Retinal pigment epithelial cell (primary cell): ENCODE results near the gene LAMC3.

Source experiments
- DNase-seq: peaks from one replicate; pipeline ENCODE4 v3.0.0-alpha.2; 2010; ENCODE audit warnings: low read depth
- H3K4me3 ChIP-seq: 2 replicates; pipeline ENCODE4 v1.5.1; 2011; ENCODE audit warnings: mild to moderate bottlenecking, low read length, control low read depth, moderate library complexity
- TF ChIP-seq, protein P1 (sequence below): conservative IDR thresholded peaks from 2 replicates; pipeline ENCODE4 v1.5.1; 2011; ENCODE audit warnings: low read depth, low read length, control low read depth, inconsistent platforms

The LAMC3 gene

GRCh38 chr9:131008909-131009618 lies at the start of gene LAMC3:
Gene LAMC3, plus strand, starts transcription at chr9:131009174. Its CDS starts 41 bp downstream, at chr9:131009215.
- TF ChIP-seq, protein P1, sequence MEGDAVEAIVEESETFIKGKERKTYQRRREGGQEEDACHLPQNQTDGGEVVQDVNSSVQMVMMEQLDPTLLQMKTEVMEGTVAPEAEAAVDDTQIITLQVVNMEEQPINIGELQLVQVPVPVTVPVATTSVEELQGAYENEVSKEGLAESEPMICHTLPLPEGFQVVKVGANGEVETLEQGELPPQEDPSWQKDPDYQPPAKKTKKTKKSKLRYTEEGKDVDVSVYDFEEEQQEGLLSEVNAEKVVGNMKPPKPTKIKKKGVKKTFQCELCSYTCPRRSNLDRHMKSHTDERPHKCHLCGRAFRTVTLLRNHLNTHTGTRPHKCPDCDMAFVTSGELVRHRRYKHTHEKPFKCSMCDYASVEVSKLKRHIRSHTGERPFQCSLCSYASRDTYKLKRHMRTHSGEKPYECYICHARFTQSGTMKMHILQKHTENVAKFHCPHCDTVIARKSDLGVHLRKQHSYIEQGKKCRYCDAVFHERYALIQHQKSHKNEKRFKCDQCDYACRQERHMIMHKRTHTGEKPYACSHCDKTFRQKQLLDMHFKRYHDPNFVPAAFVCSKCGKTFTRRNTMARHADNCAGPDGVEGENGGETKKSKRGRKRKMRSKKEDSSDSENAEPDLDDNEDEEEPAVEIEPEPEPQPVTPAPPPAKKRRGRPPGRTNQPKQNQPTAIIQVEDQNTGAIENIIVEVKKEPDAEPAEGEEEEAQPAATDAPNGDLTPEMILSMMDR, result peak; percentile 35
- DNase-seq, result no peak
- H3K4me3 ChIP-seq, result no peak within 1 kb of the TSS

DNA sequence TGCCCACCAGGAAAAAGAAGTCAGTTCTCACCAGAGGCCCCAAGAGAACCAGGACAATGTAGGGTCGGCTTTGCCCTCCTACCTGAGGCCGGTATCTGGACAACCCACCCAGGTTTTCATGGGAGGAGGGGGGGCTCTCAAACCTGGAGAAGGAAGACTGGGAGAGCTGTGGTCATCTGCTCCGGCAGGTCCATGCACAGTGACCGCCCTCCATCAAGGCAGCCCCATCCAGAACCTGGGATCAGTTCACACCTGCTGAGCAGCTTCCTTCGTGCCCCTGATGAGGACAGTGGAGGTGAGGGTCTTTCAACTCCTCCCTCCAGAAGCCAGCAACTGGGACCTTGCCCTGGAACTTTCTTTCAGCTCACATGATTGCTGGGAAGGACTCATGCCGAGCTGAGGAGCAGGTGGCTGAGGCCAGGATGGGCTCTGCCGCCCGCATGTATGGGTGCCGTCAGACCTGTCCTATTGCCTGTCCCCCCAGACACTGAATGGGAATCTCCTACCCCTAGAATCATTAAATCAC lies 49.1 kb upstream of the LAMC3 start:
- no peak overlapping the region for H3K4me3 ChIP-seq
- no peak for DNase-seq
- TF ChIP-seq, protein P1, result no peak

- H3K4me3 ChIP-seq, result no peak overlapping the region
- no peak for DNase-seq
- TF ChIP-seq, protein P1, result no peak
Measured at GRCh38 chr9:130960522-130961378, 48.2 kb upstream of the LAMC3 start.

DNA sequence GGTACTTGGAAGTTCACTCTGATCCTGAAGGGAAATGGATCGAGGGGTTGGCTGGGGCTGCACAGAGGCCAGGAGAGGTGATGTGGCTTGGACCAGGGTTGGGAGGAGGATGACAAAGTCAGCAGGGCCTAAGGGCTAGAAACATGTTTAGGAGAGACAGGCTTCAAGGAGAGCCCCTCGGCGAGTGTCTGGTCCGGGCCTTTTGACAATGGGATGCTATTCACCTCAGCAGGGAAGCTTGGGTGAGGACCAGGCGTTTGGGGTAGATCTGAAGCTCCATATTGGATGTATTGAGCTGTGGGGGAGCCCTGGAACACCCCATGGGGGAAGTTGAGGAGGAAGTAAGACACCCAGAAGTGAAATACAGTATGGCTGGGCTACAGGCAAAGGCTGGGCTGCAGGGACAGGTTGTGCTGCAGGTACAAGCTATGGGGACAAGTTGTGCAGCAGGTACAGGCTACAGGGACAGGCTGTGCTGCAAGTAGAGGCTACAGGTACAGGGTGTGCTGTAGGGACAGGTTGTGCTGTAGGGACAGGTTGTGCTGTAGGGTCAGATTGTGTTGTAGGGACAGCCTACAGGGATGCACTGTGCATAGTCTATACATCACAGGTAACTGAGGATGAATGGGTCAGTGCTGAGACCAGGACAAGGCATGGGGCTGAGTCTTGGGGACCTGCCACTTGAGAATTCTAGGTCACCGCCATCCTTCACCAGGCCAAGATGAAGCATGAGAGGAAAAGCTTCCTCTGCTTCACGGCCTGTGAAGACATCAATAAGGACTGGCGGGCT lies 47.3 kb upstream of the LAMC3 start:
- TF ChIP-seq, protein P1, result no peak
- no peak for DNase-seq
- H3K4me3 ChIP-seq, result no peak overlapping the region

- H3K4me3 ChIP-seq, result no peak overlapping the region
- peak; percentile 84 for DNase-seq
- TF ChIP-seq, protein P1, result no peak
Measured at GRCh38 chr9:130962418-130963316, 46.3 kb upstream of the LAMC3 start.

DNA sequence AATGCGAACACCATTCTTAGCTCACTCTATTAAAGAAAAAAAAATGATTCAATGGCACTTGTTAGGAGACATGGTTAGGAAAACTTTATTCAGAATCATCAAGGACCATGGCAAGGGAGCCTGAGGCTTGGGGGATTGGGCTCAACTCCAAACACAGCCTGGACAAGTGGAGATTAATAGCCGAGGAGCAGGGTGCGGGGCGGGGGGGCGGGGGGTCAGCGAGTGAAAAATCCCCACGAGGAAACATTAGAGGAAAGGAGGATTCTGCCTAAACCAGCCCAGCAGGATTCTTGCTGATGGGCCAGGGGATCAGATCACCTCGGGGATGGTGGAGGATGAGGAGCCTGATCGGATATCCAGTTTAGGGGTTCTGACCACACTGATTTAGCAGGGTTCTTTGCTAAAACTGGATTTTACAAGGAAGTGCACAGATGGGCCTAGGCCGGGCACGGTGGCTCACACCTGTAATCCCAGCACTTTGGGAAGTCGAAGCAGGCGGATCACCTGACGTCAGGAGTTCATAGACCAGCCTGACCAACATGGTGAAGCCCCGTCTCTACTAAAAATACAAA lies 45.6 kb upstream of the LAMC3 start:
- TF ChIP-seq, protein P1, result no peak
- H3K4me3 ChIP-seq, result no peak overlapping the region
- no peak for DNase-seq
